ENCODE data around the gene SAMSN1. TPM values are rescaled to one million over a fixed set of nuclear protein-coding genes. Genes with fewer than 3 reads are reported as not detected.

SAMSN1 gene
- total and polyA plus RNA-seq, 2 of the 8 experiments (the other 6 are each of a cell fraction or from before 2014, with no cell fraction given), result 0.50 to 3.0 TPM

DNA sequence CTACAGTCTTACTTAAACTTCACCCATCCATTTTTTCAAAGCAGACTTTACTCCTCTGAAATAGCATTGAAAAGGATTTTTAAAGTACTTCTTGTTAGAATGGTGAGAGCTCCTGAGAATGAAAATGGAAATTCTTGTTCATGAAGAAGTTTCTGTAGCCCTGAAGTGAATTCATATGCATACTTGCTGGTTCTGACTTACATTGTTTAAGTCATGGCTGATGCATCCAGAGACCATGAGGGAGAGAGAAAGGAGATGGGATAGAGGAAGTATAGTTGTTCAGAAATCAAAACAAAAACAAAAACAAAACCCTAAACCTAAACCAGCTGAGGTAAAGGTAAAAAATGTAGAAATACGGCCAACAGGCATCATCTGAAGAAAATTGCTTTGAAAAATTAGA is 27.1 kb upstream of the SAMSN1 start:
- no peak overlapping the region for H4K5ac ChIP-seq (ENCODE audit: insufficient read length, low read depth, low read length)
- H2BK5ac ChIP-seq (ENCODE audit: low read depth, low read length), result no peak overlapping the region
- no peaks in the 10 kb centered on the region for H3K79me1 ChIP-seq (ENCODE audit: low read depth, low read length)
- H3K4me1 ChIP-seq (replicated peaks in 1 of 4; ENCODE audit: control insufficient read depth in 3 of 4, insufficient read depth in 4 of 4, low read length in 3 of 4), result no peaks in the 10 kb centered on the region
- ChIA-PET CTCF (ENCODE audit: partially characterized antibody) (no interaction called here), POLR2A (ENCODE audit: partially characterized antibody) (no interaction called here)
- no peak overlapping the region for H4K91ac ChIP-seq (replicated peaks; ENCODE audit: insufficient read length, low read length)
- no peak overlapping the region for H3K14ac ChIP-seq (ENCODE audit: insufficient read length)
- no peak overlapping the region for H3K4me3 ChIP-seq (ENCODE audit: extremely low read depth in 1 of 4, insufficient read depth in 2 of 4, low read depth in 3 of 4, low read length in 4 of 4)
- no peak for FAIRE-seq
- no peak for TF ChIP-seq SP4 (IDR thresholded peaks at IDR 0.05; ENCODE audit: low read length)
- TF ChIP-seq SUZ12 (IDR thresholded peaks at IDR 0.05; ENCODE audit: low read length), result no peak
- TF ChIP-seq ZNF274 (IDR thresholded peaks at IDR 0.05; ENCODE audit: borderline replicate concordance, extremely low read depth, low read length), result no peak
- no peak for TF ChIP-seq YY1 (IDR thresholded peaks at IDR 0.05; ENCODE audit: low read depth, low read length)
- TF ChIP-seq RFX5 (IDR thresholded peaks at IDR 0.05; ENCODE audit: borderline replicate concordance, low read depth, low read length), result no peak
- no peak for TF ChIP-seq KDM5A (IDR thresholded peaks at IDR 0.05; ENCODE audit: low read length)
- TF ChIP-seq POU5F1 (IDR thresholded peaks at IDR 0.05; ENCODE audit: low read depth, low read length), result no peak
- TF ChIP-seq POLR2A (IDR thresholded peaks at IDR 0.05; ENCODE audit: control extremely low read depth in 1 of 2, low read depth in 2 of 2, low read length in 2 of 2), result no peak
- no peak for TF ChIP-seq JUND (IDR thresholded peaks at IDR 0.05; ENCODE audit: low read length)
- H3K4ac ChIP-seq (replicated peaks; ENCODE audit: insufficient read length, low read depth, low read length), result no peak overlapping the region
- H3K4me2 ChIP-seq (ENCODE audit: insufficient read depth in 1 of 2, low read depth in 2 of 2, low read length in 2 of 2), result no peak overlapping the region
- H3K23ac ChIP-seq (ENCODE audit: insufficient read length), result no peak overlapping the region
- no peak overlapping the region for H2BK12ac ChIP-seq (ENCODE audit: low read depth, low read length)
- no peak overlapping the region for H2BK20ac ChIP-seq (ENCODE audit: low read length)
- H3K36me3 ChIP-seq (ENCODE audit: control insufficient read depth in 2 of 4, insufficient read depth in 4 of 4, low read length in 3 of 4), result no peaks in the 10 kb centered on the region
- H3K23me2 ChIP-seq (ENCODE audit: low read depth, low read length), result no peaks in the 10 kb centered on the region
- no peaks in the 10 kb centered on the region for H4K20me1 ChIP-seq (replicated peaks in 1 of 2; ENCODE audit: control insufficient read depth in 1 of 2, insufficient read depth in 2 of 2, low read length in 2 of 2)
- DNase-seq (ENCODE audit: low read depth in 1 of 2, low spot score in 2 of 2), result no peak
- no peaks in the 10 kb centered on the region for H3K9me3 ChIP-seq (ENCODE audit: insufficient read depth in 2 of 2, low read depth in 1 of 2, low read length in 1 of 2)
- no peak overlapping the region for H3K9ac ChIP-seq (replicated peaks in 1 of 4; ENCODE audit: extremely low read depth in 1 of 4, low read depth in 3 of 4, low read length in 3 of 4)
- no peak overlapping the region for H4K8ac ChIP-seq (ENCODE audit: extremely low read depth, insufficient read depth, low read length)
- no peaks in the 10 kb centered on the region for H3K79me2 ChIP-seq (ENCODE audit: control insufficient read depth in 1 of 2, insufficient read depth in 2 of 2, low read length in 2 of 2)
- no peak overlapping the region for H2BK120ac ChIP-seq (replicated peaks; ENCODE audit: low read depth, low read length)
- no peak overlapping the region for H2AK5ac ChIP-seq (ENCODE audit: low read depth, low read length)
- H3K18ac ChIP-seq (ENCODE audit: extremely low read depth, low read length), result no peak overlapping the region
- 91% methylated on average over 1 of the region's 1 CpG; no CpG with 5 or more reads in 1 of the 2 experiments for WGBS, 2 experiments (ENCODE audit: extremely low coverage in 1 of 2, insufficient coverage in 1 of 2, insufficient read length in 1 of 2, insufficient replicate concordance in 2 of 2, low coverage in 1 of 2, low lambda C conversion rate in 2 of 2, missing lambda C conversion rate in 1 of 2)
- no peak overlapping the region for H3K56ac ChIP-seq (replicated peaks; ENCODE audit: insufficient read length, low read depth, low read length)
- no peaks in the 10 kb centered on the region for H3K27me3 ChIP-seq (replicated peaks in 1 of 4; ENCODE audit: control insufficient read depth in 3 of 4, extremely low read depth in 1 of 4, insufficient read depth in 3 of 4, low read length in 3 of 4)
- no peak overlapping the region for H2BK15ac ChIP-seq (ENCODE audit: low read length)
- no peak overlapping the region for H2AFZ ChIP-seq (ENCODE audit: low read length)
- H3K27ac ChIP-seq (ENCODE audit: low read depth, low read length), result no peak overlapping the region

All from H1 (cell line).